Liver (tissue), 9 donors: ENCODE results near the gene BEST4. TPM values are rescaled to one million over a fixed set of nuclear protein-coding genes. Genes with fewer than 3 reads are reported as not detected.

ENCODE experiments used
- DNase-seq: peaks from one replicate; pipeline ENCODE4 v3.0.0-alpha.2; 2017; ENCODE audit warnings: low spot score
- H3K27ac ChIP-seq, 2 donors: one replicate each; pipeline ENCODE4 v1.7.0; 2013; ENCODE audit warnings: inconsistent platforms in 2 of 2, low read length in 2 of 2, control low read depth in 1 of 2, low read depth in 1 of 2, mild to moderate bottlenecking in 1 of 2
- H3K27me3 ChIP-seq, 4 donors: one replicate each; pipeline versions ENCODE4 v1.6.1 to v1.7.0; 2013; ENCODE audit warnings: low read length in 3 of 4, inconsistent platforms in 1 of 4, mild to moderate bottlenecking in 1 of 4, moderate library complexity in 1 of 4; ENCODE audit not compliant: control insufficient read depth in 4 of 4, insufficient read depth in 4 of 4
- H3K36me3 ChIP-seq, 4 donors: one replicate each; pipeline versions ENCODE4 v1.6.1 to v1.7.0; 2013; ENCODE audit warnings: low read length in 3 of 4, mild to moderate bottlenecking in 3 of 4, low read depth in 1 of 4, moderate library complexity in 1 of 4; ENCODE audit not compliant: control insufficient read depth in 4 of 4, insufficient read depth in 3 of 4
- H3K4me1 ChIP-seq, 4 donors: one replicate each; pipeline versions ENCODE4 v1.6.1 to v1.7.0; 2013; ENCODE audit warnings: low read length in 3 of 4, mild to moderate bottlenecking in 3 of 4, moderate library complexity in 1 of 4; ENCODE audit not compliant: control insufficient read depth in 4 of 4, insufficient read depth in 4 of 4
- H3K4me3 ChIP-seq, 3 donors: one replicate each; pipeline versions ENCODE4 v1.6.1 to v1.7.0; 2013; ENCODE audit warnings: low read length in 3 of 3, control low read depth in 1 of 3, low read depth in 1 of 3, mild to moderate bottlenecking in 1 of 3
- H3K9ac ChIP-seq, 2 donors: one replicate each; pipeline ENCODE4 v1.7.0; 2013; ENCODE audit warnings: low read length in 2 of 2, mild to moderate bottlenecking in 2 of 2, moderate library complexity in 2 of 2, control low read depth in 1 of 2, low read depth in 1 of 2
- H3K9me3 ChIP-seq, 4 donors: one replicate each; pipeline versions ENCODE4 v1.6.1 to v1.7.0; 2013; ENCODE audit warnings: low read length in 3 of 4; ENCODE audit not compliant: control insufficient read depth in 4 of 4
- GABPA ChIP-seq, 2 donors: IDR thresholded peaks in 1 of 2; conservative IDR thresholded peaks in 1 of 2; 2 replicates each; pipeline ENCODE4 v1.6.1; 2016; ENCODE audit warnings: antibody characterized with exemption in 2 of 2, mild to moderate bottlenecking in 1 of 2, moderate library complexity in 1 of 2
- RAD21 ChIP-seq, 2 donors: IDR thresholded peaks; 2 replicates each; pipeline ENCODE4 v1.6.1; 2016; ENCODE audit warnings: antibody characterized with exemption in 2 of 2, mild to moderate bottlenecking in 2 of 2
- SP1 ChIP-seq: IDR thresholded peaks from 2 replicates; pipeline ENCODE4 v1.6.1; 2018; ENCODE audit warnings: antibody characterized with exemption, mild to moderate bottlenecking
- TAF1 ChIP-seq: conservative IDR thresholded peaks from 2 replicates; pipeline ENCODE4 v1.6.1; 2016; ENCODE audit warnings: antibody characterized with exemption, mild to moderate bottlenecking
- YY1 ChIP-seq: IDR thresholded peaks from 2 replicates; pipeline ENCODE4 v1.6.1; 2016; ENCODE audit warnings: antibody characterized with exemption, mild to moderate bottlenecking
- WGBS: extraction: QIAGEN DNeasy Blood & Tissue Kit; methylation state at CpG from one replicate; pipeline ENCODE4 v1.1.7; 2013; 5-methylcytosine and 5-hydroxymethylcytosine counted together
- polyA plus RNA-seq, 2 donors: library from polyadenylated mRNA; stranded (reverse) in 1 of 2; unstranded in 1 of 2; fragments of 200-250 nt in 1 of 2; fragments of >200 nt in 1 of 2; fragmentation: Nextera tagmentation in 1 of 2; extraction: Ambion mirVana in 1 of 2; gene quantifications; one replicate each; pipeline versions ENCODE4 v1.2.1 to v1.2.3, GENCODE V29; 2013 to 2015
- total RNA-seq, 2 donors: library from RNA; depleted of rRNA; stranded (reverse); fragments of >200 nt; gene quantifications; one replicate each; pipeline ENCODE4 v1.2.3, GENCODE V29; 2014
- TF ChIP-seq, protein P1 (sequence below): fragments of 150-350 bp; IDR thresholded peaks from 2 replicates; pipeline ENCODE4 v1.5.1; 2017; ENCODE audit warnings: improper control_type of control experiment, low read depth, low read length; ENCODE audit not compliant: missing input control
- TF ChIP-seq, protein P2 (sequence below): IDR thresholded peaks from 2 replicates; pipeline ENCODE4 v1.6.1; 2016; ENCODE audit warnings: antibody characterized with exemption, mild to moderate bottlenecking
- TF ChIP-seq, protein P3 (sequence below): IDR thresholded peaks from 2 replicates; pipeline ENCODE4 v1.6.1; 2016; ENCODE audit warnings: antibody characterized with exemption
- donor health status: healthy.
- donor health status: healthy.
- donor health status: healthy.
- donor health status: healthy.
- donor health status: healthy.

BEST4 gene
- total and polyA plus RNA-seq, 4 donors, result 0.05 TPM; not detected in 3

DNA sequence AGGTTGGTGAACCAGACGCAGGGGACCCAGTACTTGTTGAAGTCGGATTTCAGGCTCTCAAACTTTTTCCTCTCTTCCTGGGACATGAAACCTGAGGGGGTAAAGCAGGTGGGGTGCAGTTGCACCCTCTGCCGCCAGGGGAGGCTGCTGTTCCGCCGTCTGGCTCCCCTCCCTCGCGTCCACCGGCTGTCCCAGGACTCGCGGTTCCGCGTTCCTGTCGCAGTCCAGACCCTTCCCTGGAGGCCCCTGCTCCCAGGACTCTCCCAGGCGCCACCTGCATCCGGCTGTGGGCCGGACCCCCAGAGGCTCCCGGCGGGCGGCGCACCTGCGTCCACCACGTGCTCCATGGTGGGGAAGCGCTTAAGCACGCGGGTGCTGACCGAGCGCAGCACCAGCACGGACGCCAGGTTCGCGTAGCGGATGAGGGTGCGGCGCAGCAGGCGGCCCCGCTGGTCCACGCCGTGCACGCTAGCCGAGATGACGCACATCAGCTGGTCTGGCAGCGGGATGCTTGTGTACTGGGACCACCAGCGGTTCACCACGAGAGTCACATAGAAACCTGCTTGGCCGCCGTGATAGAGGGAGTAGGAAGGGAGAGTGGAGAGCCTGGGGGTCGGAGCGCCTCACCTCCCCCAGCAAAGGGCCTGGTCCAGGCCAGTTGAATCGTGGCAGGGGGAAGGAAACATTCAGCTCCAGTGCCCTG is 1.7 kb downstream of the BEST4 start:
- TF ChIP-seq, protein P1, sequence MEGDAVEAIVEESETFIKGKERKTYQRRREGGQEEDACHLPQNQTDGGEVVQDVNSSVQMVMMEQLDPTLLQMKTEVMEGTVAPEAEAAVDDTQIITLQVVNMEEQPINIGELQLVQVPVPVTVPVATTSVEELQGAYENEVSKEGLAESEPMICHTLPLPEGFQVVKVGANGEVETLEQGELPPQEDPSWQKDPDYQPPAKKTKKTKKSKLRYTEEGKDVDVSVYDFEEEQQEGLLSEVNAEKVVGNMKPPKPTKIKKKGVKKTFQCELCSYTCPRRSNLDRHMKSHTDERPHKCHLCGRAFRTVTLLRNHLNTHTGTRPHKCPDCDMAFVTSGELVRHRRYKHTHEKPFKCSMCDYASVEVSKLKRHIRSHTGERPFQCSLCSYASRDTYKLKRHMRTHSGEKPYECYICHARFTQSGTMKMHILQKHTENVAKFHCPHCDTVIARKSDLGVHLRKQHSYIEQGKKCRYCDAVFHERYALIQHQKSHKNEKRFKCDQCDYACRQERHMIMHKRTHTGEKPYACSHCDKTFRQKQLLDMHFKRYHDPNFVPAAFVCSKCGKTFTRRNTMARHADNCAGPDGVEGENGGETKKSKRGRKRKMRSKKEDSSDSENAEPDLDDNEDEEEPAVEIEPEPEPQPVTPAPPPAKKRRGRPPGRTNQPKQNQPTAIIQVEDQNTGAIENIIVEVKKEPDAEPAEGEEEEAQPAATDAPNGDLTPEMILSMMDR, result peak; percentile 96
- TF ChIP-seq GABPA (IDR thresholded peaks at IDR 0.05 in 1 of 2, conservative IDR thresholded peaks at IDR 0.05 in 1 of 2), result no peak
- peak; percentile 69 to 81 for TF ChIP-seq RAD21 (IDR thresholded peaks at IDR 0.05)
- TF ChIP-seq SP1, result no peak

DNA sequence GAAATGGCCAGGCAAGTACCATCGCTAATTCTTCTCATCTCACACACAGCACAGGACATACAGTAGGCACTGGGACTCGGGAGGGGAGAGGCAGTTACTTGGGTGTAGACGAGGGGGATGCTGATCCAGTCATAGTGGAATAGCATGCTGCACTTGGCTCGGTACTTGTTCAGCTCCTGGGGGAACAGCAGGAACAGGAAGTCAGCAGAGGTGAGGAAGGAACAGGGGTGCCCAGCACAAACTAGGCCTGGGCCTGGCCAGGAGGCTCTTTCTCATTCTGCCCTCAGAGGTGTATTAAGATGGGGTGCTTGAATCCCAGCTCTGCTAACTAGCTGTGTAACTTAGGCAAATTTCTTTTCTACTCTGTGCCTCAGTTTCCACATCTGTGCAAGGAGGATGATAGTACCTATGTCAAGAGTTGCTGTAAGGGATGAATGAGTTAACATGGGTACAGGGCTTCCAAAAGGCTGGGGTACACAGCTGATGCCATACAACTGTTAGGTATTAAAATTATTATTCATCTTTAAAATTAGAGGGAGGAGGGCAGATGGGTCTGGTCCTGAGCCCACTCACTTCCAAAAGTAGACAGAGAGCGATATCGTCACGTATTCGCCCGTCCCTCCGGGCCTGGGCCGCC is 2.4 kb downstream of the BEST4 start:
- TF ChIP-seq, protein P2, sequence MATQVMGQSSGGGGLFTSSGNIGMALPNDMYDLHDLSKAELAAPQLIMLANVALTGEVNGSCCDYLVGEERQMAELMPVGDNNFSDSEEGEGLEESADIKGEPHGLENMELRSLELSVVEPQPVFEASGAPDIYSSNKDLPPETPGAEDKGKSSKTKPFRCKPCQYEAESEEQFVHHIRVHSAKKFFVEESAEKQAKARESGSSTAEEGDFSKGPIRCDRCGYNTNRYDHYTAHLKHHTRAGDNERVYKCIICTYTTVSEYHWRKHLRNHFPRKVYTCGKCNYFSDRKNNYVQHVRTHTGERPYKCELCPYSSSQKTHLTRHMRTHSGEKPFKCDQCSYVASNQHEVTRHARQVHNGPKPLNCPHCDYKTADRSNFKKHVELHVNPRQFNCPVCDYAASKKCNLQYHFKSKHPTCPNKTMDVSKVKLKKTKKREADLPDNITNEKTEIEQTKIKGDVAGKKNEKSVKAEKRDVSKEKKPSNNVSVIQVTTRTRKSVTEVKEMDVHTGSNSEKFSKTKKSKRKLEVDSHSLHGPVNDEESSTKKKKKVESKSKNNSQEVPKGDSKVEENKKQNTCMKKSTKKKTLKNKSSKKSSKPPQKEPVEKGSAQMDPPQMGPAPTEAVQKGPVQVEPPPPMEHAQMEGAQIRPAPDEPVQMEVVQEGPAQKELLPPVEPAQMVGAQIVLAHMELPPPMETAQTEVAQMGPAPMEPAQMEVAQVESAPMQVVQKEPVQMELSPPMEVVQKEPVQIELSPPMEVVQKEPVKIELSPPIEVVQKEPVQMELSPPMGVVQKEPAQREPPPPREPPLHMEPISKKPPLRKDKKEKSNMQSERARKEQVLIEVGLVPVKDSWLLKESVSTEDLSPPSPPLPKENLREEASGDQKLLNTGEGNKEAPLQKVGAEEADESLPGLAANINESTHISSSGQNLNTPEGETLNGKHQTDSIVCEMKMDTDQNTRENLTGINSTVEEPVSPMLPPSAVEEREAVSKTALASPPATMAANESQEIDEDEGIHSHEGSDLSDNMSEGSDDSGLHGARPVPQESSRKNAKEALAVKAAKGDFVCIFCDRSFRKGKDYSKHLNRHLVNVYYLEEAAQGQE, result no peak
- Histone ChIP-seq H3K9ac (peak overlapping the region; percentile 21 to 26), H3K4me1 (peaks cover 6 to 21% (median 13%) of the 10 kb centered on the region in 4 donors), H3K4me3 (no peak overlapping the region), H3K27me3 (no peaks in the 10 kb centered on the region), H3K36me3 (peaks cover 0 to 4% (median under 1%) of the 10 kb centered on the region in 4 donors), H3K9me3 (no peaks in the 10 kb centered on the region), H3K27ac (no peak overlapping the region)
- WGBS, result 38% methylated on average over 11 of the region's 11 CpGs
- DNase-seq, result no peak

More for the DNA sequence above, 1.7 kb downstream of the BEST4 start:
- WGBS, result 18% methylated on average over 49 of the region's 49 CpGs
- Histone ChIP-seq H3K27me3 (no peaks in the 10 kb centered on the region), H3K36me3 (peaks cover 0 to 2% (median 0%) of the 10 kb centered on the region in 4 donors), H3K4me1 (peaks cover 6 to 21% (median 13%) of the 10 kb centered on the region in 4 donors), H3K4me3 (peak overlapping the region; percentile 41 to 63 (median 45)), H3K27ac (peak overlapping the region in 1 of 2 donors; percentile 20), H3K9me3 (no peaks in the 10 kb centered on the region), H3K9ac (peak overlapping the region; percentile 21 to 26)
- DNase-seq, result peak; percentile 78

DNA sequence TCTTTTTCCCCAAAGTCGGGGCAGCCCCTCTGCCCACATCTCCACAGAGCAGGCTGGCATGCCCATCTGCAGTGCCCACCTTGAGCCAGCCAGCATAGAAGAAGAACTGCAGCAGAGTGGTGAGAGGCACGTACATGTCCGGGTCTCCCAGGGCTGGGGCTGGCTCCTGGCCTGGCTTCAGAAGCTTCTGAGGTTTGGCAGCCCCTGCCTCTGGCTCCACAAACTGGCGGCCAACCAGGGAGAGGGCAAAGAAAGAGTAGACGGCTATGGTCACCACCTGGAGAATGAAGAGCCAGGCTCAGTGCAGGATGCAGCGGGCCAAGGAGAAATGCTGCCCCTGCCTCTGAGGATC is 3.0 kb downstream of the BEST4 start:
- WGBS, result 91% methylated on average over 6 of the region's 6 CpGs
- H3K27me3 ChIP-seq, result no peaks in the 10 kb centered on the region
- no peaks in the 10 kb centered on the region for H3K9me3 ChIP-seq
- H3K4me1 ChIP-seq, result peaks cover 6 to 21% (median 13%) of the 10 kb centered on the region in 4 donors
- H3K9ac ChIP-seq, result no peak overlapping the region
- H3K36me3 ChIP-seq, result peaks cover 0 to 6% (median 2%) of the 10 kb centered on the region in 4 donors
- DNase-seq, result no peak
- TF ChIP-seq, protein P3, sequence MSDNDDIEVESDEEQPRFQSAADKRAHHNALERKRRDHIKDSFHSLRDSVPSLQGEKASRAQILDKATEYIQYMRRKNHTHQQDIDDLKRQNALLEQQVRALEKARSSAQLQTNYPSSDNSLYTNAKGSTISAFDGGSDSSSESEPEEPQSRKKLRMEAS, result no peak
- TF ChIP-seq, protein P2, result no peak
- TF ChIP-seq YY1 (no peak), TAF1 (no peak)
- H3K27ac ChIP-seq, result no peak overlapping the region
- H3K4me3 ChIP-seq, result no peak overlapping the region
